H9 (cell line): Measurements from ENCODE around the gene ADAMTS15. TPM values are rescaled to one million over a fixed set of nuclear protein-coding genes. Genes with fewer than 3 reads are reported as not detected.

Experiments
- DNase-seq: peaks from one replicate; pipeline ENCODE4 v3.0.0-alpha.2; 2017
- H2AFZ ChIP-seq: one replicate; pipeline ENCODE4 v1.6.1; 2013; ENCODE audit warnings: mild to moderate bottlenecking, low read length, control low read depth, moderate library complexity
- H2AK5ac ChIP-seq: 2 replicates; pipeline ENCODE4 v1.6.1; 2013; ENCODE audit warnings: low read length, control low read depth, mixed read lengths; ENCODE audit not compliant: insufficient read length
- H2BK120ac ChIP-seq: one replicate; pipeline ENCODE4 v1.6.1; 2013; ENCODE audit warnings: low read depth, mild to moderate bottlenecking, low read length, control low read depth, inconsistent platforms; ENCODE audit not compliant: poor library complexity, severe bottlenecking
- H2BK12ac ChIP-seq: 2 replicates; pipeline ENCODE4 v1.6.1; 2013; ENCODE audit warnings: low read length, control low read depth, mixed read lengths, low read depth; ENCODE audit not compliant: insufficient read length
- H2BK15ac ChIP-seq: 2 replicates; pipeline ENCODE4 v1.6.1; 2013; ENCODE audit warnings: low read depth, low read length, control low read depth
- H2BK20ac ChIP-seq: one replicate; pipeline ENCODE4 v1.6.1; 2013; ENCODE audit warnings: low read depth, mild to moderate bottlenecking, low read length, control low read depth, inconsistent platforms; ENCODE audit not compliant: poor library complexity, severe bottlenecking
- H2BK5ac ChIP-seq: 2 replicates; pipeline ENCODE4 v1.6.1; 2013; ENCODE audit warnings: low read length, control low read depth, mixed read lengths; ENCODE audit not compliant: insufficient read length
- H3K14ac ChIP-seq: 2 replicates; pipeline ENCODE4 v1.6.1; 2013; ENCODE audit warnings: low read length, control low read depth; ENCODE audit not compliant: insufficient read depth
- H3K18ac ChIP-seq: 2 replicates; pipeline ENCODE4 v1.6.1; 2013; ENCODE audit warnings: low read depth, mild to moderate bottlenecking, mixed read lengths, low read length, control low read depth; ENCODE audit not compliant: insufficient read length
- H3K23ac ChIP-seq: 2 replicates; pipeline ENCODE4 v1.6.1; 2013; ENCODE audit warnings: low read length, control low read depth, mixed read lengths, low read depth; ENCODE audit not compliant: insufficient read length
- H3K23me2 ChIP-seq: 2 replicates; pipeline ENCODE4 v1.6.1; 2013; ENCODE audit warnings: low read depth, mild to moderate bottlenecking, mixed read lengths, low read length, control low read depth; ENCODE audit not compliant: insufficient read length, poor library complexity, severe bottlenecking
- H3K27ac ChIP-seq: 2 replicates; pipeline ENCODE4 v1.5.1; 2013; ENCODE audit warnings: low read length, control low read depth, mixed read lengths, low read depth; ENCODE audit not compliant: insufficient read length
- H3K27me3 ChIP-seq: 2 replicates; pipeline ENCODE4 v1.6.1; 2013; ENCODE audit warnings: low read length, control low read depth, inconsistent platforms; ENCODE audit not compliant: insufficient read depth
- H3K4ac ChIP-seq: 2 replicates; pipeline ENCODE4 v1.6.1; 2013; ENCODE audit warnings: low read depth, mild to moderate bottlenecking, control low read depth, inconsistent platforms, low read length, moderate library complexity
- H3K4me1 ChIP-seq: 2 replicates; pipeline ENCODE4 v1.6.1; 2013; ENCODE audit warnings: low read length, control low read depth, inconsistent platforms; ENCODE audit not compliant: insufficient read depth
- H3K4me2 ChIP-seq: 2 replicates; pipeline ENCODE4 v1.6.1; 2013; ENCODE audit warnings: low read length, control low read depth, mixed read lengths; ENCODE audit not compliant: insufficient read length, insufficient read depth
- H3K56ac ChIP-seq: 2 replicates; pipeline ENCODE4 v1.6.1; 2013; ENCODE audit warnings: low read depth, mild to moderate bottlenecking, mixed read lengths, low read length, control low read depth; ENCODE audit not compliant: insufficient read length
- H3K79me1 ChIP-seq: 2 replicates; pipeline ENCODE4 v1.6.1; 2013; ENCODE audit warnings: low read depth, mild to moderate bottlenecking, moderate library complexity, low read length, control low read depth, inconsistent platforms; ENCODE audit not compliant: insufficient read depth, poor library complexity, severe bottlenecking
- H3K79me2 ChIP-seq: 2 replicates; pipeline ENCODE4 v1.6.1; 2013; ENCODE audit warnings: low read length, control low read depth, inconsistent platforms; ENCODE audit not compliant: insufficient read depth
- H3K9ac ChIP-seq: 2 replicates; pipeline ENCODE4 v1.6.1; 2013; ENCODE audit warnings: low read length, control low read depth, mixed read lengths; ENCODE audit not compliant: insufficient read length; ENCODE audit errors: extremely low read depth
- H3K9me3 ChIP-seq: one replicate; pipeline ENCODE4 v1.6.1; 2013; ENCODE audit warnings: low read depth, low read length, inconsistent platforms; ENCODE audit not compliant: control insufficient read depth
- H3T11ph ChIP-seq: one replicate; pipeline ENCODE4 v1.6.1; 2013; ENCODE audit warnings: mild to moderate bottlenecking, low read length, control low read depth, inconsistent platforms
- H4K20me1 ChIP-seq: one replicate; pipeline ENCODE4 v1.6.1; 2013; ENCODE audit not compliant: control insufficient read depth, insufficient read length, insufficient read depth
- H4K5ac ChIP-seq: 2 replicates; pipeline ENCODE4 v1.6.1; 2013; ENCODE audit warnings: low read depth, mild to moderate bottlenecking, mixed read lengths, low read length, control low read depth; ENCODE audit not compliant: insufficient read length
- H4K8ac ChIP-seq: replicated peaks from 2 replicates; pipeline ENCODE4 v1.6.1; 2013; ENCODE audit warnings: low read length, control low read depth, mixed read lengths, low read depth; ENCODE audit not compliant: insufficient read length
- H4K91ac ChIP-seq: 2 replicates; pipeline ENCODE4 v1.6.1; 2013; ENCODE audit warnings: low read depth, mild to moderate bottlenecking, moderate library complexity, mixed read lengths, low read length, control low read depth; ENCODE audit not compliant: insufficient read length
- H3K27ac Mint-ChIP-seq, 3 experiments: 2 replicates in 2 of 3; 3 replicates in 1 of 3; pipeline ENCODE4 v1.8.0; 2020 to 2021; ENCODE audit warnings: mixed read lengths in 3 of 3, mild to moderate bottlenecking in 1 of 3, moderate library complexity in 1 of 3
- H3K27me3 Mint-ChIP-seq: 2 replicates; pipeline ENCODE4 v1.8.0; 2021; ENCODE audit warnings: low read depth, mild to moderate bottlenecking, moderate library complexity, mixed read lengths
- H3K36me3 Mint-ChIP-seq, 3 experiments: 2 replicates in 2 of 3; 3 replicates in 1 of 3; pipeline ENCODE4 v1.8.0; 2020 to 2021; ENCODE audit warnings: low read depth in 3 of 3, mixed read lengths in 3 of 3; ENCODE audit not compliant: insufficient read depth in 1 of 3
- H3K4me1 Mint-ChIP-seq, 2 experiments: 2 replicates each; pipeline ENCODE4 v1.8.0; 2020; ENCODE audit warnings: mixed read lengths in 2 of 2
- H3K4me3 Mint-ChIP-seq, 2 experiments: 2 replicates in 1 of 2; 3 replicates in 1 of 2; pipeline ENCODE4 v1.8.0; 2020 to 2021; ENCODE audit warnings: mild to moderate bottlenecking in 2 of 2, mixed read lengths in 2 of 2, moderate library complexity in 1 of 2
- H3K9me3 Mint-ChIP-seq, 2 experiments: 2 replicates in 1 of 2; 3 replicates in 1 of 2; pipeline ENCODE4 v1.8.0; 2020; ENCODE audit warnings: mild to moderate bottlenecking in 2 of 2, mixed read lengths in 2 of 2, moderate library complexity in 1 of 2
- CTCF ChIP-seq: fragments of 200-600 bp; sonication (generic); conservative IDR thresholded peaks from 3 replicates; pipeline ENCODE4 v1.8.0; 2021; ENCODE audit warnings: antibody characterized with exemption, mild to moderate bottlenecking
- WGBS: extraction: QIAGEN DNeasy Blood & Tissue Kit; methylation state at CpG from one replicate; pipeline ENCODE4 v1.1.7; 2013; ENCODE audit warnings: missing lambda C conversion rate, low lambda C conversion rate, mixed read lengths; ENCODE audit not compliant: insufficient read length; ENCODE audit errors: extremely low coverage; 5-methylcytosine and 5-hydroxymethylcytosine counted together
- total RNA-seq: library from RNA; stranded (reverse); gene quantifications from 2 replicates; pipeline ENCODE4 v1.2.1, GENCODE V29; 2021

The ADAMTS15 gene
- total RNA-seq, 1 experiment from 2014 or later = 1.3 TPM

GRCh38 chr11:130455483-130456127 lies 7.2 kb downstream of the ADAMTS15 start:
- no peak overlapping the region for H3K4me2 ChIP-seq
- H3K14ac ChIP-seq = no peak overlapping the region; the same call in 1 of the 2 replicates
- Mint-ChIP-seq H3K27me3 (peaks cover 85% of the 10 kb centered on the region), H3K36me3 (no peaks in the 10 kb centered on the region; a peak in 1 of 7 replicates), H3K4me3 (no peak overlapping the region), H3K4me1 (no peaks in the 10 kb centered on the region), H3K27ac (no peak overlapping the region), H3K9me3 (no peaks in the 10 kb centered on the region)
- no peak overlapping the region for H3T11ph ChIP-seq
- no peak overlapping the region for H2AFZ ChIP-seq
- no peak overlapping the region for H4K5ac ChIP-seq
- H3K79me2 ChIP-seq = no peaks in the 10 kb centered on the region
- H2BK120ac ChIP-seq = no peak overlapping the region
- H2BK12ac ChIP-seq = no peak overlapping the region
- peaks cover 7% of the 10 kb centered on the region; the same call in 1 of the 2 replicates for H3K27me3 ChIP-seq
- H2BK5ac ChIP-seq = no peak overlapping the region
- H3K23me2 ChIP-seq = no peaks in the 10 kb centered on the region
- H3K18ac ChIP-seq = no peak overlapping the region
- no CpG with 5 or more reads among the region's 15 CpGs for WGBS
- H2AK5ac ChIP-seq = no peak overlapping the region
- no peak overlapping the region for H3K9ac ChIP-seq
- 0 out of 2 replicates have a peak, but pooled peaks cover 2% of the 10 kb centered on the region for H3K4me1 ChIP-seq
- no peak overlapping the region for H4K91ac ChIP-seq
- H3K27ac ChIP-seq = no peak overlapping the region
- no peak overlapping the region for H3K56ac ChIP-seq
- no peaks in the 10 kb centered on the region for H4K20me1 ChIP-seq
- H3K4ac ChIP-seq = no peak overlapping the region
- H2BK20ac ChIP-seq = no peak overlapping the region
- H3K23ac ChIP-seq = no peak overlapping the region
- no peak for TF ChIP-seq CTCF
- H4K8ac ChIP-seq = no peak overlapping the region
- H2BK15ac ChIP-seq = no peak overlapping the region
- DNase-seq = no peak
- H3K9me3 ChIP-seq = no peaks in the 10 kb centered on the region
- H3K79me1 ChIP-seq = no peaks in the 10 kb centered on the region
